Activated CD4-positive, alpha-beta T cell treated with anti-CD3 and anti-CD28 coated beads, Interleukin-2, amount 50 U/mL, for 4 hours (primary cell): ENCODE data around the gene TAAR1.
"Not testable (repeated sequence)": the region's sequence is repeated elsewhere in the genome, so short reads cannot be mapped to it uniquely, and the experiment has no call there.

Experiments used
- DNase-seq, 2 experiments: peaks; one replicate each; pipeline ENCODE4 v3.0.0-alpha.2; 2020

TAAR1 gene

DNA sequence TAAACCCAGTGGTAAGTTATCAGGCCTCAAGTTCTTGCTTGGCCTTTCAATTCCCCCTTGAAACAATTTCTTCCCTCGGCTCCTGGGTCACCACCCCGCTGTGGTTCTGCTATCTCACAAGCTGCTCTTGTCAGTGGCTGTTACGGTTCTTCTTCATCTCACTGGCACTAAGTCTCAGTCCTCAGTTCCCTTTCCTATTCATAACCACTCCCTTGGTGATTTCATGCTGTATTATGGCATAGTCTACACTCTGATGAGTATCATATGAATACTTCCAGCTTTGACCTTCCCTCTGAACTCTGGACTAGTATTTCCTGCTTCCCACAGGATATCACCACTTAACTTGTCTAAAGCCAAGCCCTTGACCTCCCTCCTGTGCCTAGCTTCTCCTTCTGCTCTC, 7.9 kb downstream of the TAAR1 start:
- no peak for DNase-seq

DNA sequence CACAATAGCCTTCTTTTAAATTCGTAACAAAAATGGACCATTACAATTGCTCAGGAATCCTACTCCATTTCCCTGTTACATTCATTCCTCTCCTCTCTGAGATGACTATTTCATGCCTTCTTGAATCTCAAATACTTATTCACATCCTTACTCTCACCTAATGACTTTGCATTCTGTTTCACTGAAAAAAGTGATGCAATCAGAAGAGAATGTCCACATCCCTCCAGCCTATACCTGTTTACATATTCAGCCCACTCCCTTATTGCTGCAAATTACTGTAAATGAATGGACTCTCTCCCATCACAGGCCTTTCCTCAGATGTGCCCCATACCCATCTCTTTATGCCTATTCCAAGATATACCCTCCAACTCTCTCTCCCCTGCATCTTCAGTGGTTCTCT, 8.6 kb downstream of the TAAR1 start:
- DNase-seq = no peak

DNA sequence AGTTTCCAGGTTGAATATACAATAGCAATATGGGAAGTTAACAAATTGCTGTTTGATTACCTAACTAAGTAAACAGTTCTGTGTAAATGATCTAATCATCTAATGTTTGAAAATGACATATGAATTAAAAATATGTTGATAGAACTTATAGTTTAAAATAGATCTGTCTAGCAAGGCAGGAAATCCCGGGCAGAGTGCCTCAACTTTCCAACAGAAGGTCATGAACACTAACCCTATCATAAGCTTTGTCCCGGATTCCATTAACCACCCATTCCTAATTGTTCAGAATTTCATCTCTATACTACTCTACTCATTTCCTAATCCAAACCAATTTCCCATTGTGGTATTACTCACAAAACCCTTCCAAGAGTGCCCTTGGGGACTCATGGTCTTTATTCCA, 10.2 kb downstream of the TAAR1 start:
- no peak for DNase-seq

DNA sequence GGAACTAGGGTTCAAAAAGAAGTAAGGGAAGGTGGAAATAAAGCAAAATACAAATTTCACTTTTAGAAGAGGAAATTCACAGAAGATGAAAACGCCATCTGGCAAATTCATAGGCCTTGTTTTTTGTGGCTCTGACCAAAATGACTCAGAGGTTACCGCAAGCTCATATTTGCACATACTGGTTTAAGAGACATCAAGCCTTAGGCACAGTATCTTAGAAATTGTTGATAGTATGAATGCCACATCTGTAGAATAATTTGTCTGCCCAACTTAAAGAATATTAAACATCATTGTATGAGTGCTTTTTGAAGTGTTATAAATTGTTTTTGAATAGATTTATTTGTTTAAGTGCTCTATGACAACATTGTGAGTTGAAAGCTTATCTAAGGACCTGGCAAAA, 10.6 kb downstream of the TAAR1 start:
- DNase-seq = no peak

DNA sequence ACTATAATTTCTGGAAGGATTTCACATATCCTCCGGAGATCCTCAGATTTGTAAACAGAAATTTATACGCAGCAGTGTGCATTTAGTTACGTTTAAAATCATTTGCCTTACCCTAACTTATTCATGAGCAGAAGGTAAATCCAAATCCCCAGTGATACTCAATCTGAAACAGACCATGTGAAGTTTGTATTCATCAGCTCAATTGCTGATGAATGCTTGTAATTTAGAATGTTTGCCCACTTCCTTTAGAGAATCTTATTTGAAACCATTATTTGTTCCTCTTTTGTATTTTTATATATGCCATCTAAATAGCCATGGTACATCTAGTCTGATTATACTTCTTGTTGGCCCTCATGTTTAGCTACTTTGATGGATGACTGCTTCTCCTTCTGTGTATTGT, 15.4 kb downstream of the TAAR1 start:
- DNase-seq = no peak

DNA sequence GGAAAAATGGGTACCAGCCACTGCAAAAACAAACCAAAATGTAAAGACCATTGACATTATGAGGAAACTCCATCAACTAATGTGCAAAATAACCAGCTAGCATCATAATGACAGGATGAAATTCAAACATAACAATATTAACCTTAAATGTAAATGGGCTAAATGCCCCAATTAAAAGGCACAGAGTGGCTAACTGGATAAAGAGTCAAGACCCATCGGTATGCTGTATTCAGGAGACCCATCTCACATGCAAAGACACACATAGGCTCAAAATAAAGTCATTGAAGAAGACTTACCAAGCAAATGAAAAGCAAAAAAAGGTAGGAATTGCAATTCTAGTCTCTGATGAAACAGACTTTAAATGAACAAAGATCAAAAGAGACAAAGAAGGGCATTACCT, 21.8 kb downstream of the TAAR1 start:
- not testable (repeated sequence) for DNase-seq

DNA sequence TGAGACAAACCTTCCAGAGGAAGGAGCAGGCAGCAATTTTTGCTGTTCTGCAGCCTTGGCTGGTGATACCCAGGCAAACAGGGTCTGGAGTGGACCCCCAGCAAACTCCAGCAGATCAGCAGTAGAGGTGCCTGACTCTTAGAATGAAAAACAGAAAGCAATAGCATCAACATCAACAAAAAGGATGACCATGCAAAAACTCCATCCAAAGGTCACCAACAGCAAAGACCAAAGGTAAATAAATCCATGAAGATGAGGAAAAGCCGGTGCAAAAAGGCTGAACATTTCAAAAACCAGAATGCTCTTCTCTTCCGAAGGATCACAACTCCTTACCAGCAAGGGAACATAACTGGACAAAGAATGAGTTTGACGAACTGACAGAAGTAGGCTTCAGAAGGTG, 23.1 kb downstream of the TAAR1 start:
- DNase-seq = not testable (repeated sequence)

DNA sequence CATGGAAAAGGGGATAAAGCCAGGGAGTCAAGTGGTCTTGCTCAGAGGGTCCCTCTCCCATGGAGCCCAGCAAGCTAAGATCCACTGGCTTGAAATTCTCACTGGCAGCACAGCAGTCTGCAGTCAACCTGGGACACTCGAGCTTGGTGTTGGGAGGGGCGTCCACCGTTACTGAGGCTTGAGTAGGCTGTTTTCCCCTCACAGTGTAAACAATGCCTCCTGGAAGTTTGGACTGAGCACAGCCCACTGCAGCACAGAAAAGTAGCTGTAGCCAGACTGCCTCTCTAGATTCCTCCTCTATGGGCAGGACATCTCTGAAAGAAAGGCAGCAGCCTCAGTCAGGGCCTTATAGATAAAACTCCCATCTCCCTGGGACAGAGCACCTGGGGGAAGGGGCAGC, 23.7 kb downstream of the TAAR1 start:
- not testable (repeated sequence) for DNase-seq

DNA sequence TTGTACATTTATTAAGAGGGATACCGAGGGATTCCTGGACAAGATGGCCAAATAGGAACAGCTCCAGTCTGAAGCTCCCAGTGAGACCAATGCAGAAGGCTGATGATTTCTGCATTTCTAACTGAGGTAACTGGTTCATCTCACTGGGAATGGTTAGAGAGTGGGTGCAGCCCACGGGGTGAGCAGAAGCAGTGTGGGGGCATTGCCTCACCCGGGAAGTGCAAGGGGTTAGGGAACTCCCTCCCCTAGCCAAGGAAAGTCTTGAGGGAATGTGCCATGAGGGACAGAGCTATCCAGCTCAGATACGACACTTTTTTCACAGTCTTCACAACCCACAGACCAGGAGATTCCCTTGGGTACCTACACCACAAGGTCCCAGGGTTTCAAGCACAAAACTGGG, 24.2 kb downstream of the TAAR1 start:
- DNase-seq = no peak

DNA sequence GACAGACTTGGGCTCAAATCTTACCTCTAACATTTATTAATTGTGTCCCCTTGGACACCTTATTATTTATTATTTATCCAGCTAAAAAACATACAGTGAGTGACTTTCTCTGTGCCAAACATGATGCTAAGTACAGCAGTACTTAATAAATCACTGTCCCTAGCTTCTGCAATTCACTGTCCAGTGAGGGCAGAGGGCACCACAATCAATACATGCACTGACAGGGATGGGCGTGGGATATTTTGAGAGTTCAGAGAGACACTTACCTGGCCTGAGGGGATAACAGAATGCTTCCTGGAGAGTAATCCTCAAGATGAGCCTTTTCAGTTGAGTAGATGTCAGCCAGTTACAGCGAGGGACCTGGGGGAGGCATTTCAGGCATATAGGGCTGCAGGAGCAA, 25.6 kb downstream of the TAAR1 start:
- DNase-seq = no peak

DNA sequence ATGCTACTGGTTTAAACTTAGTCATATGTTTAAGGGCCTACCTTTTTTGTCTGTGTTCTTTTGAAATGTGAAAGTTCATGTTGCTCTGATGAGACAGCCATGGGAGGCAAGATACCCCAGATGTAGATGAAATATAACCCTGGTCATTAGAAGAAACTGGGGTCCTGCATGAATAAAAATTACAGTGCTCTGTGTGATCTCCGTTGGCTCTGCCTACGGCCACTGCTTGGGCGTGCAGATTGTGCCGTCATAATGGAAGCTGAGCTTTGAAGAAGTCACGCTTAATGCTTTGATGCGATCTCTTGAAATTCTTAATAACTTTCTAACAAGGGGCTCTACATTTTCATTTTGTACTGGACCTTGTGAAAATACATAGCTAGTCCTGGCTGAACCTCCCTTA, 34.8 kb downstream of the TAAR1 start, which contains the start of gene TAAR2:
Gene TAAR2, minus strand, starts transcription at position 101 of the 400 bp plus-strand sequence. Its CDS starts 0 bp downstream, at position 101.
- DNase-seq = no peak

DNA sequence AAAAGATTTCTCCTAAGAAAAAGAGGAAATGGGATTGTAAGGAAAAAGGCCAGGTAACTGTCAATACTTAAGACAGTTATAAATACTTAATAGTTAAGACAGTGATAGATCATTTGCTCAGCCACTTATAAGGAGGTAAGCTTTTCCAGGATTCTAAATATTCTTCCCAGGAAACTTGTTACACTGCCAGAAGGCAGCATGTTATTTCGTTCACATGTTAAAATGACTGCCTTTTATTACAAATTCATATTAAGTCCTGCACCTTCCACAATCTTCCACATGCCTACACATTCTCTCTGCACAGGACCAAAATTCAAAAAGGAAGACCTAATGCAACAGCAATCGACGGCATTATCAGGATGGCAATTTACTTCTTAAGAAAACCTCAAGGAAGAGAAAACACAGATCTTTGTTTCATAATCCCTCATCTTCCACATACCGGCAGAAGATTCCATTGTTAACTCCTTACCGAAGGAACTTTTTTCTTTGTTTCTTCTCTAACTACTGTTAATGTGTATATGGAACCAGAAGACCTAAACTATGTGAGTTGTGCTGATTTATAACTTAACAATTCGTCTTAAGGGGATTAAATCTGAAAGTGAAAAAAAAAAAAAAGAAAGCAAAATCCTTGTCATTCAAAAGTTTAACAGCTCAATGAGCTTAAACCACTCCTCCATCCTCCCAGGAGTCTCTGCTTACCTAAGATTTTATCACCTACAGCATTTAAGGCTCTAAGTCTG, 35.7 kb downstream of the TAAR1 start:
- no peak for DNase-seq

DNA sequence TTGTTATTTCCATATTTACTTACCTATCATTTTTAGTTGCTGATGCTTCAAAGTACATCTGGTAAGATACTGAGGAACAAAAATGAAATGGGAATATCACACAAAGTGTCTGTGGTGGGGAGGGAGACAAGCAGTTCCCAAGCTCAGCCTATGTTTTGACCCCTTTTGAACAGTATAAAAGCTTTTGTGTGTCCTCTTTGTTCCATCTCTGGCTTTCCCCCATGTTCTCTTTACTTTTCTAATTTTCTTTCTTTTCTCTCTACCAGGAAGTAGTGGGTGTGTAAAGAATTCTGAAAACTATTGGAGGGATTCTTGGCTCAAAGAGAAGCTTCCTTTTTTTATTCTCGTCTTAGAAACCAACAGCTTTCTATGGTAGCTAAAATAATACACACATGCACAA, 42.3 kb downstream of the TAAR1 start:
- no peak for DNase-seq

DNA sequence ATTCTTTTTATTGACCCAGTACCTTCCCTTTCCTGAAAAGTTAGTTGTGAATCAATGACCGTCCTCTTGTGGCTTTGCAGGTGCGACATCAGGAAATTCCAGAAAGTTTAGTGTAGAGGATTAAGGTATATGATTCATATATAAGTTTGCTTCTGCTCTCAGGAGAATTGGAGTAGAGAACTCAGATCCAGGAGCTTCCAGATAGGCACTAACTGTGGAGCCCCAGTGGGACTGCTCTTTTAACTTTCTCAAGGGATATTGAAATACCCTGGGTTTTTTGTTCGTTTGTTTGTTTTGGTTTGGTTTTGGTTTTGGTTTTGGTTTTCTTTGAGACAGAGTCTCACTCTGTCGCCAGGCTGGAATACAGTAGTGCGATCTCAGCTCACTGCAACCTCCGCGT, 44.4 kb downstream of the TAAR1 start:
- no peak for DNase-seq

DNA sequence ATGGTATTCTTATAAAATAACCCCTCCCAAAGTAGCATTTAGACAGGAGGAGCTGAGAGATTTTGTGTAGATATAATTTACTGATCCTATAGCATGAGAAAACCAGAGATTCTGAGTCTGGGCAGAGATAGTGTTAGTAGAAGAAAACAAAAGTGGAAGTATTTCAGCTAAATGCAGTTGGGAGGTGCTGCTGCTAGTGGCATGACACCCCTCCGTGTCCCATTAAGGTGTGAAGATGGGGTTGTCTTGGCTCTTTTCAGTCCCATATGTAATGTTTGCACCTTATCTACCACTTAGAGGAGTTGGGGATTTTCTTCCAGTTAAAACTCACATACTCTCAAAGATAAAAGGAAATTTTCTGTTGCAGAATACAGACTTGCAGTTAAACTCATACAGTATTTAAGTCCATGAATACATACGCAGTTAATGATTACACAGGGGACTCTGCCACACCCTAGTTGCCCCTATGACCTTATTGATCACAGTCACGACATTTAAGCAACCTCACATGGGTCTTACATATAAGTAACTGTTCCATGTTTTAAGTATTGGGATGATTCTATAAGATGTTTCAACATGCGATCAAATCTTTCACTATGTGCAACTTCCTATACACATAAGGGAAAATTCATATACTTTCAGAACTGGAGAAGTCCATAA, 46.4 kb downstream of the TAAR1 start:
- DNase-seq = no peak

DNA sequence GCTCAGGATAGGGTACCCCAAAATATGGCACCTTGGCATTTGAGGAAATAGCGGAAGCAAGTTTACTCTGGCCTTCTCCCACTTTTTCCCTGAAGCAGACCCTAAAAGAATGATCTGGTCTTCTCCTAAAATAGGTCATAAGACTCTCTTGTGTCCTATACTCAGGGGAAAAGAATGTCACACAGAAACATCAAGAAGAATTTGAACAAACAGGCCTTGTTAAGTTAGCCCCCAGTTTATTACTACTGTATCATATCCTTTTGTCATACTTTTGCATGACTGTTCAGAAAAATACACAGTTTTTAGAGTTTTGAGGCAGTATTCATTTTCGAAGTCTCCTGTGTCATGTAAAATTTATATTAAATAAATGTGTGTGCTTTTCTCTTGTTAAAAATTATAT, 47.4 kb downstream of the TAAR1 start:
- DNase-seq = no peak

DNA sequence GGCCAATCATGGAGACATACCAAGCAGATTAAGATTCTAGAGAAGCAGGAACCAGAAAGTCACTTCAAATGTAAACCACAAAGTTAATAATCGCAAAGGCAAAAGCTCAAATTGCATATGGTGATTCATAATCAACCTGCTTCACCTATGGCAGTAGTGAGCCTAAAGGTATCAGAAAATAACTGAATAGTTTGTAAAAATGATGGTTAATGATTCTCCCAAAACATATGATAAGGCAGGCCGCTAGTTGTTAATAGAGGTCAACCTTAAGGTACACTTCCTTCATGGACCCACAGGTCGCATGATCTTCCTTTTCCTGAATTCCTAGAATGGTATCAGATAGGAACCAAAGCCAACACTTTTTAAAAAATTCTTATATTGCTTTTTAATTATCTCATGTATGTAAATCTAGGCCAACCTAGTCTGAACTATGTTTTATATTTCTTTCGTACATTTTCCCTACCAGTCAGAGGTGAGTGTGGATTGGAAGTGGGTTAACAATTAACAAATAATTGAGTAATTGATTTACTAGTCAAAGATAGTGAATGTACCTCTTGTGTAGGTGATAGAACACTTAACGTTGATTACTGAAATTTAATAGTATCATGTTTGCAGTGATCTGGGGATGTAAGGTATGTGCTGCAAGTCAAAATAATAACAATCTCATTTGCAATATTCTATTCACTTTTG, 51.3 kb downstream of the TAAR1 start:
- DNase-seq = no peak

DNA sequence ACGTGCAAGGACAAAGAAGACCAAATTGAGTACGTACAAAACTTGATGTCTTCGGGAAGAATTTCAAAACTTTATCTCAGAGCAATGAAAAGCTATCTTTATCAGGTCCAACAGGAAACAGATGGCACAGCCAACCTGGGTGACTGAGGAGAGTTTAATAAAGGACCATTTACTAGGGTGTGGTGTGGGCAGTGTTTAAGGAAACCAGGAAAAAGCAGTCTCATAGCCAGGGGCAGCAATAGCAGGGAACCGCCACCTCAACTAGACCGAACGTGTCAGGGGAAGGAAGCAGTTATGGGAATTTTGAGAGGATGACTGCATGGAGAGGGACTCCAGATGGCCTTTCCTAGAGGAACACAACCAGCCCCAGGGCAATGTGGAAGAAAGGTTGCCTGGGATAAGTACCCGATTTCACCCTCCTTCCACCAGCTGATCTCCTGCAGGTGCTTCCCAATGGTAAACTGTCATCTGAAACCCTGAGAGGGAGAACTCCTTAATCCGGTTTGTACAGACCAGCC, 54.3 kb downstream of the TAAR1 start:
- no peak for DNase-seq

DNA sequence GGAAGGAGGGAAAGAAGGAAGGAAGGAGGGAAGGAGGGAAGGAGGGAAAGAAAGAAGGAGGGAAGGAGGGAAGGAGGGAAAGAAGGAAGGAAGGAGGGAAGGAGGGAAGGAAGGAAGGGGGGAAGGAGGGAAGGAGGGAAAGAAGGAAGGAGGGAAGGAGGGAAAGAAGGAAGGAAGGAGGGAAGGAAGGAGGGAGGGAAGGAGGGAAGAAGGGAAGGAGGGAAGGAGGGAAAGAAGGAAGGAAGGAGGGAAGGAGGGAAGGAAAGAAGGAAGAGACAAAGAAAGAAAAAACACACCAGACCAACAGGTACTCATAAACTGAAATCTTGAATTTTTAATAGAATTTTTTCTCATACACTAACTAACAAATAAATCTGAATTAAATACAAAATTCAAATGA, 58.1 kb downstream of the TAAR1 start:
- DNase-seq = not testable (repeated sequence)

DNA sequence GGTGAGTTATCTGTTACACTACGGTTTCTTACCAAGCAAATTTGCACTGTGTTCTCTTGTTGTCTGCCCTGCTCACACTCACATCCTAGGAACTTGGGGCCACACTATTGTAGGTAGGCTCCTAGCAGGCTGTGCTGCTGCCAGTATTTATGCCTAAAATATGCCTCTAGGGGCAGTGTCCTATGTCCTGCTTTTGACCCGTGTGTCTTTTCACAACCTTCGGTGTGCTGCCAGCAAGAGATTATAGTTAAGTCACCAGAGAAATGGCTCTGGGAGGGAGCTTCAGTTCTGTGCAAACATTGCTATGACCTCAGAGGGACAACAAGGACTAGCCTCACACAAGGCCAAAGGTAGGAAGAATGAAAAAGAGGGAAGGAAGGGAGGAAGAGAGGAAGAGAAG, 60.5 kb downstream of the TAAR1 start:
- DNase-seq = no peak

DNA sequence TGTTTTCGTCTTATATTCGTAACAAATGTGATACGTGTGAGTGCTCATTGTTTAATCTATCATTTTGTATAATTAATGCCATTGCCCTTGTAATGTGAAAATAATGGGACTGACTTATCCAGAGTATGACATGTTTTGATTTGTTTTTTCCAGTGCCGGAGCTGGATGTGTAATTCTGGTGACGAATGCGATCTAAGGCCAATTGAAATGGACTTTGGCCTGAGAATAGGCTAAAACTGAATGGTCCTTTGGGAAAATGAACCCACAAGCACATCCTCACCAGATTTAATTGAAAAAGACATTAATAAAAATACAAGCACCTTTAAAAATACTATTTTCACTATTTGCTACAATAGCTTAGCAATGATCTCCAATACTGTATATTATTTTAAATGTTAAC, 62.8 kb downstream of the TAAR1 start:
- DNase-seq = no peak
